Measurements from ENCODE around the gene ADAP1.

DNA sequence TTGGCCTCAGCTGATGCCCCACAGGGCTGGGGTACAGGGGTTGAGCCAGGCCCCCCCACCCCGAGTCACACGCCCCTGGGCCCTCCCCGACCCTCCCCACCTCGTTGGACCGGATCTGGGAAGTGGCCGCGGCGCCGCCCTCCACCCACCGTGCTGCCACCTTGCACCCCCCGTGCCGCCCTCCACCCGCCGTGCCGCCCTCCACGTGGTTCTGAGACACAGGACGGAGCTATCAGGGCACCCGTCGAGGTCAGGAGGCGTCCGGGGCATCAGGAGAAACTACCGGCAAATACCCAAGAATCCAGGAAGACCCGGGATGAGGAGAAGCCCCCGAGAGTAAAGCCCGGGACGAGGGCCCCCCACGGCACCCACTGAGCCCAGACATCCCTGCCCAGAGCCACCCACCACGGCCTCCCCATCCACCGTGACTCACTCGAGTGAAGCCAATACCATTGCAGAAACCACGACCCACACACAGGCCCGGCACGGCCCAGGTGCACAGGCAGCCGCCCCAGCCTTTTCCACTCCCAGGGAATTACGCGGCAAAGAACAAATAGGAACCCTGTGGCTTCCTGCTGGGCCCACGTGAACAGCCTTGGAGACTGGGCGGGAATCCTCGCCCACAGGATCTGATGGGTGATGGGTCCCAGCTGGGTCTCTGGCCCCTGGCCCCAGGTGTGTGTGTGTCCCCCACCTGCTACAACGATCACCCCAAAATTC lies 34.0 kb downstream of the ADAP1 start:
- TF ChIP-seq POLR2A (IDR thresholded peaks at IDR 0.05) (no peak), CTCF (IDR thresholded peaks at IDR 0.05) (no peak)
